ENCODE measurements around the gene ITPKA. TPM values are rescaled to one million over a fixed set of nuclear protein-coding genes. Genes with fewer than 3 reads are reported as not detected.
A peak's percentile ranks its signal among the peaks of the same experiment; 100 is the strongest.

Gene ITPKA
- total RNA-seq, 4 donors from 2014 or later = 0.75 to 12.4 (median 7.0) TPM

- TF ChIP-seq, protein P1, sequence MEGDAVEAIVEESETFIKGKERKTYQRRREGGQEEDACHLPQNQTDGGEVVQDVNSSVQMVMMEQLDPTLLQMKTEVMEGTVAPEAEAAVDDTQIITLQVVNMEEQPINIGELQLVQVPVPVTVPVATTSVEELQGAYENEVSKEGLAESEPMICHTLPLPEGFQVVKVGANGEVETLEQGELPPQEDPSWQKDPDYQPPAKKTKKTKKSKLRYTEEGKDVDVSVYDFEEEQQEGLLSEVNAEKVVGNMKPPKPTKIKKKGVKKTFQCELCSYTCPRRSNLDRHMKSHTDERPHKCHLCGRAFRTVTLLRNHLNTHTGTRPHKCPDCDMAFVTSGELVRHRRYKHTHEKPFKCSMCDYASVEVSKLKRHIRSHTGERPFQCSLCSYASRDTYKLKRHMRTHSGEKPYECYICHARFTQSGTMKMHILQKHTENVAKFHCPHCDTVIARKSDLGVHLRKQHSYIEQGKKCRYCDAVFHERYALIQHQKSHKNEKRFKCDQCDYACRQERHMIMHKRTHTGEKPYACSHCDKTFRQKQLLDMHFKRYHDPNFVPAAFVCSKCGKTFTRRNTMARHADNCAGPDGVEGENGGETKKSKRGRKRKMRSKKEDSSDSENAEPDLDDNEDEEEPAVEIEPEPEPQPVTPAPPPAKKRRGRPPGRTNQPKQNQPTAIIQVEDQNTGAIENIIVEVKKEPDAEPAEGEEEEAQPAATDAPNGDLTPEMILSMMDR (IDR thresholded peaks at IDR 0.05 in 4 of 5, conservative IDR thresholded peaks at IDR 0.05 in 1 of 5) = no peak
- TF ChIP-seq POLR2A (IDR thresholded peaks at IDR 0.05) = no peak
- in situ Hi-C loops (cut with MboI; ENCODE audit: low sequenced_read_pairs in 4 of 4) = no loop called here
- H3K27ac ChIP-seq = peak overlapping the region; percentile 39 to 86 (median 66)
- DNase-seq (peak in 1 of 2 donors; percentile 39), ATAC-seq (peak; percentile 83 to 89)
- no peak overlapping the region for H3K4me3 ChIP-seq
- H3K27me3 ChIP-seq = no peaks in the 10 kb centered on the region
- H3K4me1 ChIP-seq = peaks cover 0 to 11% of the 10 kb centered on the region in 2 donors
- intact Hi-C loops (cut with DNase I; ENCODE audit: low total_unique reads) = no loop called here
- H3K36me3 ChIP-seq = peaks cover 0 to 85% of the 10 kb centered on the region in 2 donors
- no peaks in the 10 kb centered on the region for H3K9me3 ChIP-seq
Observed at GRCh38 chr15:41476416-41477048, 17.1 kb upstream of the ITPKA start.

DNA sequence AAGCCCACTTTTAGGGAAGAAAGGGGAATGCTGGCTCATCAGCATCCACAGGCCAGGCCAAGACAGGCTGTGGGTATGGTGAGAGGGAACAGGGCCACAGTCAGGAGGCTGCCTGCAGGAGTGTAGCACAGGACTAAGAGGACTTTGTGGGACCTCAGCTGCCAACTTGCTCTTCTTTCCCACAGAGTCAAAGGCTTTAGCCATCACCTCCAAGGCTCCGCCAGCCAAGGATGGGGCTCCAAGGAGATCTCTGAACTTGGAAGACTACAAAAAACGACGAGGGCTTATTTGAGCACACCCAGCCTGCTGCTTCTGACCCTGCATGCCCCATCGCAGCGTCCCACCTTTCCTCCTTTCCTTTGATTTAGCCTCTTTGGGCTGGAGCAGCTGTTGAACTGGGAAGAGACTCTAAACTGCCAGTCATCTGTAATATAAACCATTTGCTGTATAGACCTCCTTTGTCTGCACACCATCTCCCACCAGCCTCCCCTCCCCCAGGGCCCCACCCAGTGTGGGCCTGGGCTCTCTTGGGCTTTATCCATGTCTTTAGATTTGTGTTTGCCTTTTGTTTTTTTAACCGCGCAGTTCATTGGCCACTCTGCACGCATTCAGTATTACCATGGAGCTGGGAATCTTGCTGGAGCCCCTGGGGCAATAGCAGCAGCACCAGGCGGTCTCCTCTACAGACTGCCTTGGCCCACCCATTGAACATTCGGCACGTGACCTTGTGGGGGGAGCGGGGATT is 13.1 kb upstream of the ITPKA start:
- DNase-seq = no peak
- Histone ChIP-seq H3K9me3 (no peaks in the 10 kb centered on the region), H3K4me3 (no peak overlapping the region), H3K36me3 (peaks cover 0 to 73% of the 10 kb centered on the region in 2 donors), H3K27me3 (no peaks in the 10 kb centered on the region), H3K4me1 (peaks cover 0 to 7% of the 10 kb centered on the region in 2 donors), H3K27ac (no peak overlapping the region)
- no peak for TF ChIP-seq POLR2A (IDR thresholded peaks at IDR 0.05)
- TF ChIP-seq, protein P1 (IDR thresholded peaks at IDR 0.05 in 4 of 5, conservative IDR thresholded peaks at IDR 0.05 in 1 of 5) = no peak
- intact Hi-C loops (cut with DNase I; ENCODE audit: low total_unique reads) = no loop called here
- no peak for ATAC-seq
- in situ Hi-C loops (cut with MboI; ENCODE audit: low sequenced_read_pairs in 4 of 4) = no loop called here

GRCh38 chr15:41482110-41482877 is 11.4 kb upstream of the ITPKA start:
- in situ Hi-C loops (cut with MboI; ENCODE audit: low sequenced_read_pairs in 4 of 4) = no loop called here
- intact Hi-C loops (cut with DNase I; ENCODE audit: low total_unique reads) = no loop called here
- no peak for DNase-seq
- no peaks in the 10 kb centered on the region for H3K4me1 ChIP-seq
- no peaks in the 10 kb centered on the region for H3K27me3 ChIP-seq
- no peak for ATAC-seq
- H3K27ac ChIP-seq = no peak overlapping the region
- H3K4me3 ChIP-seq = no peak overlapping the region
- TF ChIP-seq, protein P1 (IDR thresholded peaks at IDR 0.05 in 4 of 5, conservative IDR thresholded peaks at IDR 0.05 in 1 of 5) = no peak
- TF ChIP-seq POLR2A (IDR thresholded peaks at IDR 0.05) = no peak
- peaks cover 0 to 56% of the 10 kb centered on the region in 2 donors for H3K36me3 ChIP-seq
- H3K9me3 ChIP-seq = no peaks in the 10 kb centered on the region

GRCh38 chr15:41483115-41483514 is 10.6 kb upstream of the ITPKA start:
- Histone ChIP-seq H3K9me3 (no peaks in the 10 kb centered on the region), H3K36me3 (peaks cover 0 to 48% of the 10 kb centered on the region in 2 donors), H3K27ac (no peak overlapping the region), H3K4me1 (no peaks in the 10 kb centered on the region), H3K27me3 (peaks cover 0 to 2% (median 1%) of the 10 kb centered on the region in 3 donors), H3K4me3 (no peak overlapping the region)
- in situ Hi-C loops (cut with MboI; ENCODE audit: low sequenced_read_pairs in 4 of 4) = no loop called here
- no peak for TF ChIP-seq POLR2A (IDR thresholded peaks at IDR 0.05)
- TF ChIP-seq, protein P1 (IDR thresholded peaks at IDR 0.05 in 4 of 5, conservative IDR thresholded peaks at IDR 0.05 in 1 of 5) = no peak
- intact Hi-C loops (cut with DNase I; ENCODE audit: low total_unique reads) = no loop called here
- DNase-seq (no peak), ATAC-seq (no peak)
